Sciatic nerve (tissue), 2 donors: ENCODE results near the gene INKA1. TPM values are rescaled to one million over a fixed set of nuclear protein-coding genes. Genes with fewer than 3 reads are reported as not detected.

Experiments
- ATAC-seq: fragments of 200-7000 bp; cut with Tn5 transposase; one replicate; pipeline ENCODE4 v1.9.1; 2020; ENCODE audit warnings: mild to moderate bottlenecking, moderate library complexity
- DNase-seq: peaks from one replicate; pipeline ENCODE4 v3.0.0-alpha.2; 2020; ENCODE audit warnings: low spot score
- intact Hi-C: fragments of 100-400 bp; cut with DNase I; formaldehyde crosslinking; loops from one replicate; pipeline ENCODE4 v1.14.2; 2022
- total RNA-seq: library from RNA; stranded (reverse); fragmentation: NEBNext Ultra II Directional; extraction: Animal tissue kit (Norgen Biotek cat#: 25700); gene quantifications from one replicate; pipeline ENCODE4 v1.2.1, GENCODE V29; 2021
- donor health status: DM: no; HTN: no; CAD: no.
- donor health status: DM: no; HTN: no; CAD: no.

Gene INKA1
- total RNA-seq, 1 donor from 2014 or later: 7.3 TPM

DNA sequence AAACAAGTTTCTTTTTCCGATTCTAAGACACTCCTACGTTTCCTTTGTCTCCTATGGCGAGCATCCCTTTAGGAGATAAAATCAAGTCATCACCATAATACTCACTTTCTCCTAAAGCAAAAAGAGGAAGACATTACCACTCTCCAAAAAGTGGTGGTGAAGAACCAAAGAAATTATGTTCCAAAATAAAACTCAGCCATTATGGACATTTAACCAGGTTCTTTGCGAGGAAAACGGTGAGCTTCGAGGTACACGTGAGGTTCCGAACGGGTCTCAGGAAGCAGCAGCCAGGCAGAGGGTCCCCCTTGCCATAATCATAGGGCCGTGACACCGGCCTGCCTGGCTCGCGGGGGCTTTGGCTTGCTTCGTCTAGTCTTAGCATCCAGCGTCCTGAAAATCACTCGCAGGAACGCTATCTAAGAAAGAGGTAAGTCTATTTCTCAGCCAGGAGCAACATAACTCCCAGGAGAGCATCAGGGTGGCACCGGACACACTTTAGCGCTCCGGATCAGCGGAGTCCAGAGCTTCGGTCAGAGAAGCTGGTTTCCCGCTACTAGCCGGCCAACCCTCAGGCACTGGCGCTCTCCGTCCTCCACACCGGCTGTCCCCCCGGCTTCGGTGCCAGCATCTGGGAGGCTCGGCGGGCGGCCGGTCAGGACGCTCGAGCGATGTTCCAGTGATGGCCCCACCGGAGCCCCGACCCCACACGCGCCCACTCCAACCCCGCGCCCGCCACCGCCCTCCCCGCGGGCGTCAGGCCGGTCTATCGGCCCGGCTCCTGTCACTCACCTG is 17.3 kb upstream of the INKA1 start:
- ATAC-seq (no peak), DNase-seq (no peak)
- intact Hi-C loops: no loop called here

DNA sequence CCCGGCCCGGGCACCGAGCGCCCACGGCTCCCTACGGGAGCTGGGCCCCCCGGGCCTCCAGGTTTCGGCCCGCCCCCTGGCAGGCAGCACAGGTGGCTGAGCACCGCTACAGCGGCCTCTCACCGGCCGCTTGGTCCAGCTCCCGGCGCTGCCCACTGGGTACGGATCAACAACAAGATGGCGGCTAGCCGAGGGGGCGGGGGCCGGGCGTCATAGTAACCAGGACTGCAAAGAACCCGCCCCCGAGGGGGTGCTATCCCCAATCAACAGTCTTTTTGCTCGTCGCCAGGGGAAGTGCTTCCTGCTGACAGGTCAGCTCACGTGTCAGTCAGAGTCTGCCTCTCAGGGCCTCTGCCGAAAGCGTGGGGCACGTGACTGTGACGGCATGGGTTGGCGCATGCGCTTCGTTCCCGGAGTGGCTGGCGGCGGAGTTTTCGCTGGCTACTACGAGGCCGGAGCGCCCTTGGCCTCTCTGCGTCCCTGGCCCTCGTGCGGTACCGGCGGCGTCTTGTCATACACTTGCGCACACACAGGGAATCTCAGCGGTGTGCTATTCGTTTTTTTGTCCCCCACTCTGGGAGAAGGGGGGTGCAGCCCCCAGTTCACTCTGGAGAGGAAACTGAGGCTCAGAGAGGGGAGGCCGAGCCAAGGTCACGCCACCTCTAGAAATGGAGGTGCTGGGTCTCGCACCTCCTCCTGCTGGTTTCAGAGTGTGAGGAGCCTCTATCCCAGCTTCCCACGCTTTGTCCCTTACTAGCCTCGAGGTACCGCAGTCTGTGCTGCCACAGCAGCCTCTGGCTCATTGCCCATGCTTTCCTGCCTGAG is 16.5 kb upstream of the INKA1 start, which contains the start of gene IP6K1:
TSS of gene IP6K1 (minus strand) at position 186 of the 825 bp plus-strand sequence. CDS start 38,502 bp downstream, outside the sequence.
- ATAC-seq: peak; percentile 100
- DNase-seq: peak; percentile 100
- intact Hi-C loops: no loop called here

DNA sequence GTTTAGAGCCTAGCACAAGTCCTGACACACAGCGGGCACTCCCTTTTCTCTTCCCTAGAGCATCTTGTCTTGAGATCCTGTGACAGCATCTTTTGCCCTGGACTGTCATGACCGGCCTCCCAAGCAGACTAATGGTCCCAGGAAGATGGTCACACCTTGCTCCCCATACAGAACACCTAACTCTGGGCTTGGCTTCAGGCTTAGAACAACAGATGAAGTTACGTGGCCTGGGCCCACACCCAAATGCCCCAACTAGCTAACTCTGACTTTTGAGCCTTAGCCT is 15.9 kb upstream of the INKA1 start:
- no peak for ATAC-seq
- DNase-seq: no peak
- intact Hi-C loops: no loop called here

DNA sequence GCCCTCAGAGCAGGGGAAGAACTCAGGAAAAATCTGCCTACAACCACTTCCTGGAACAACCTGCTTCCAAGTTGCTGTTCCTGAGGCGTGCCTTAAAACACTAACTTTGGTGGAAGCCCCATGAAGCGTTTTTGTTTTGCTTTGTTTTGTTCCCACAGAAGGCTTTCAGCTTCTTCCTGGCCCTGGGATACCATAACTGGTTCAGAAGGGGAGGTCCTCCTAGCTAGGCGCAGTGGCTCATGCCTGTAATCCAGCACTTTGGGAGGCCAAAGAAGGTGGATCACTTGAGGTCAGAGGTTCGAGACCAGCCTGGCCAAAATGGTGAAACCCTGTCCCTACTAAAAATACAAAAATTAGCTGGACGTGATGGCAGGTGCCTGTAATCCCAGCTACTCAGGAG is 15.5 kb upstream of the INKA1 start:
- intact Hi-C loops: no loop called here
- ATAC-seq (no peak), DNase-seq (peak; percentile 31)

DNA sequence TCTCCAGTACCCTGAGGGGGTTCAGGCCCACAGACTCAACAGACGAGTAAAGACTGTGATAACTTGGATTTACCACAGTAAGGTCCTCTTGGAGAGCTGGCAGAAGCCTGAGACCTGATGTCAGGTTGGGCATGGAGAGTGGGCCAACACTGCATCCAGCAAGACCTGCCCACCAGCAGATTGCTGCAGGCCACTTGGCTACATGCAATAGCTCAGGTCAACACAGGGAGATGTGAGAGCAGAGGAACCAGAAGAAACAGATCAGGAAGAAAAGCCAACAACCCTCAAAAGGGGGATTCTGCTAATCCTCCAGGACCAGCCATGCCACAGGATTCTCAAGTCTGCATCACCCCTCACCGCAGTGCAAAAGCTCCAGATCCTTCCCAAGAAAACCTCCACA is 15.0 kb upstream of the INKA1 start:
- intact Hi-C loops: no loop called here
- DNase-seq (peak; percentile 32), ATAC-seq (no peak)

DNA sequence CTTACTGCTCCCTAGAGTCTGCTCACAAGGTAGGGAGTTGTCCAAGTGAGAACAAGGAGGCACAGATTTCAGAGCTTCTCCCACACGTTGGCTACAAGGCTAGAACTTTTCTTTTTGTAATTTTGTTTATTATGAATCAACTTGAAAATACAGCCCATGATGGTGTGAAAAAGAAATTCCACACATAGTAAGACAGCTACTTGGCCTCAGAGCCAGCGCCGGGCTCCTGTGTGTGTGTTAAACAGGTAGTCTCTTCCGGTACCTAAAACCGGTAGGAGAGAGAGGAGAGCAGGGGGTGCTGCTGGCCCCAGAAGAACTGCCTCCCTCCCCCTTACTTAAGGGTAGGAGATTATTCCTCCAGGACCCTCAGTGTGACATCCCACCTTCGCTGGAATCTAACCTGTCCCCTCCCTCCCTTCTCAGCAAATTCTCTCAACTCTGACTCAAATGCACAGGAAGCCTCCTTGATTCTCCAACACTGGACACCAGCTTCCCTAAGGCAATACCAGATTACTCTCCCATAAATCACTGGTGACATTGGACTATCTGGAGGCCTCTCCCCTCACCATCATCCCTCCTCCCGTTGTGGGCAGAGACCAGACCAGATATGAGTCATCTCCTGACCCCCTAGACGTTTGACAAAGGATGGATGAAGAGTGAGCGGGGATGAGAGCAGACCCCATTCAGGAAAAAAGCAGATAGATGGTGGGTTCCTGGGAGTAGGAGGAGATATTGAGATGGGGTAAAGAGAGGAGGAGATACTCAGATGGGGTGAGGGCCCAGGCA is 12.2 kb upstream of the INKA1 start:
- intact Hi-C loops: no loop called here
- DNase-seq: peak; percentile 19
- ATAC-seq: no peak

DNA sequence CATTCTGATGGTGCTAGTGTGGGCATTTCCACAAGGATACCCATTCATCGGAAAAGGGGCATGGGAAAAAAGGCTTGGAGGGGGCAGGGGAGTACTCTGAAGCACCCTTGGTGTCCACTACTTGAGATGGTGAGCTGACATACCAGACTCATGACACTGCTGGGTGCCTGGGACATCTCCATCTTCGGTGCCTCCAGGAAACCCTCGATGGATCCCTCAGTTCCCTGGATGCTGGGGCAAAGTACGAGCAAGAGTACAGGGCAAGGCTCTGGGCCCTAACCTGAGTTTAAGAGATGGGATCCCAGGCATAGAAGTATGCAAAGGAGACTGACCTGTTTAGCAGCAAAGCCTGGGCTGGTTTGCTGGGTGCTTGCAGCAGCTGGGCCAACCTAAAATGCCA is 11.5 kb upstream of the INKA1 start:
- intact Hi-C loops: no loop called here
- ATAC-seq (no peak), DNase-seq (peak; percentile 25)

DNA sequence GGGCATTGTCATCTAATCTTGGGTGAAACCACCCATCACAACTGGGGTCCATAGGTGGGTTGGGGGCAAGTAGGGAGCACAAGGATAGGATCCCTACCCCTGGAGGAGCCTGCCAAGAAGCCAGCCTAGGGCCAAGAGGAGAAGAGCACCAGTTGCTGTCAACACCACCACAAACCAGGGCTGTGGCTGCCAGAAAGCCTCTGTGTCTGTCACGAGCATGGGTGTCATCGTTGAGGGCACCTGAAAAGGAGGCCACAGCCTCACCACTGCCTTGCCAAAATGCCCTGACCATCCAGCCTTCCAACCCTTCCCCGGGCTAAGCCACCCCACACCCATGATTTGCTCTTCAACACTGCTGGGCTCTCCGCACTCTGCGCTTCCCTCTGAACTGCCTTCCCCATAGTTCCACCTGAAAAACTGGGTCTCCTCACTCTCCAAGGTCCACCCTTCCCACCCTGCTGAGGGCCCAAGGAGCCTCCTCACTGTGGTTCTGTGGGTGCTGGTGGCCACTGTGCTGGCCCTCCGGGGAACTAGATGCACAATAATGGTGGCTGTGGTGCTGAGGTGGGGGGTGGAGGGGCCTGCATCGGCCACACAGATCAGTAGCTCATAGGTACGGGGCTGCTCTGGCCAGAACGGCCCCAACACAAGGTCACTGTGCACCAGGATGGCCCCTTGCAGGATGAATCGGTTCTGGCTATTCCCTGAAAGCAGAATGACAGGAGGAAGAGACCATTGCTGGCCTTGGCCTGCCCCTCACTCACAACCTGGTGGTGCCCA is 10.5 kb upstream of the INKA1 start:
- ATAC-seq (no peak), DNase-seq (peak; percentile 41)
- intact Hi-C loops: no loop called here

DNA sequence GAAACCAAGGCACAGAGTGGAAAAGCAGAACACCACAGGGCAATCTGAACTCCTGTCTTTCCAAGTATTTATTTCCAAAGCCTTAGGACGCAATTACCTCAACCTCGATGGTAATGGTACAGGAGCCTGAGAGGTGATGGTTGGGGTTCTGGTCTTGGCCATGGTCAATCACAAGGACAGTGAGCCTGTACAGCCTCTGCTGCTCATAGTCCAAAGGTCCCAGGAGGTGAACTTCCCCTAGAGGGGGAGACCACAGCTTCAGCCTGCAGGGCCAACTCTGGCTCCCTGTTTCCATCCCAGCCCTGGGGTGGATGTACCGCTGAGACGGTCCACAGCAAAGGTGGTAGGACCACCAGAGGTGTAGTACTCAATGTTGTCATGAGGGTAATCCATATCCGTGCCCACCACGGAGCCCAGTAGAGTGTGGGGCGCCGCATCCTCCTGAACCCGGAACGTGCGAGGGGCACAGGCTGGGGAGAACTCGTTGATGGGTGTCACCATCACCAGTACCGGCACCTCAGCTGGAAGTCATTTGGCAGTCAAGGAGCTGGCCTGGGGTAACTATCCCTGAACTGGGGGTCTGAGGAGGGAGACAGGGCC is 9.5 kb upstream of the INKA1 start:
- DNase-seq (peak; percentile 52), ATAC-seq (no peak)
- intact Hi-C loops: no loop called here

DNA sequence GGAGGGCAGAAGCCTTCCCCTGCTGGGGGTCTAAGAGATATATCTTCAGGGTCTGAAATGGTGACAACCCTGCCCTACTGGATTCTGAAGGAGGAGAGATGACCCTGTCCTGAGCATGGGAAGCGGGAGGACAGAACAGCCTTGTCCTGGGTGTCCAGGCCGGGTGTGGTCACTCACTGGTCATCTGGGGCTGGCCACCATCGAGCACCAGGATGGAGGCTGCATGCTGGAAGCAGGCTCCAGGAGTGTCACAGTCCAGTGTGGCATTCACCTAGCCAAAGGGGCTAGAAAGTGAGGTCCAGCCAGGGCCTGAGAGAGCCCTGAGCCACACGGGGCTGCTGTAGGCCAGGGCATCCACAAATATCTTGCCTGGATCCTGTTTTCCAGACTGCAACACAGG is 8.6 kb upstream of the INKA1 start:
- intact Hi-C loops: no loop called here
- no peak for ATAC-seq
- no peak for DNase-seq

DNA sequence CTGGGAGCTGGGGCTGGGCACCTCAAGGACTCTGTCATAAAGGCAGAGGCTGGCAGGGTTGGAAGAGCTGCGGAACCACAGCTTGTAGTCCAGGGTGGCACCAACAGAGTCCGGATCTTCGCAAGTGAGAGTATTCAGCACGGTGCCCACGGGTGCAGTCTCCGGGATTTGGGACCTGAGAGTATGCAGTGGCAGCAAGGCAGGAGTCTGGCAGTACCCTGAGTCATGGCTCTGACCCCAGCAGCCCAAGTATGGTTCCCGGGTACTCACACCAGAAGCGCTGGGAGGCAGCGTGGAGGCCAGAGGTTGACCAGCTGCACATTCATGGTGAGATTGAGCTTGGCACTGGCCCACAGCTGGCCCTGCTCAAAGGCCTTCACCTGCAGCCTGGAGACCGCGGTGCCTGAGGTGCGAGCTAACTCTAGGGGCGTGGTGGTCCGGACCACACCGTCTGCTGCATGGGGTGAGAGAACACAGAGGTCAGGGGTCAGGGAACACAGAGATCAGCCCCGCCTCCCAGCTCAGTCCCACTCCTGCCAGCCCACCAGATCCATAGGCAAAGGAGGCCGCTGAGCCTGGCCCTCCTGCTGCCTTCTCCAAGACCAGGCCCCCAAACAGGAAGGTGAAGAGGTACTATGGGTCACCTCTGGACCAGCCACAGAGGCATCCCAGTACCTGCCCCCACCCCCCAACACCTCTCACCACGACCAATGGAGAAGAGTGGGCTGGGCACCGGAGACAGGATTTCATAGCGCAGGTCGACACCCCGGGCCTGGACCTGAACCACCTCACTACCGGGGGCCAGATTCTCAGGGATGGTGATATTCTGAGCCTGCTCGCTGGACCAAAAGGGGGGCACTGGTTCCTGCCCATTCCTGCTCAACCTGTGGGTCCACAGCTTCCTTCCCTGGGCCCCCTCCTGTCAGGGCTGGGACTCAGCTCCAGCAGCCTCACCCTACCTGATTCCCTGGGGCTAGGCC is 7.8 kb upstream of the INKA1 start:
- DNase-seq: no peak
- no peak for ATAC-seq
- intact Hi-C loops: loop anchor here (1.0 kb wide), 1 partner anchor 64 kb away; no protein-coding TSS in a partner anchor

DNA sequence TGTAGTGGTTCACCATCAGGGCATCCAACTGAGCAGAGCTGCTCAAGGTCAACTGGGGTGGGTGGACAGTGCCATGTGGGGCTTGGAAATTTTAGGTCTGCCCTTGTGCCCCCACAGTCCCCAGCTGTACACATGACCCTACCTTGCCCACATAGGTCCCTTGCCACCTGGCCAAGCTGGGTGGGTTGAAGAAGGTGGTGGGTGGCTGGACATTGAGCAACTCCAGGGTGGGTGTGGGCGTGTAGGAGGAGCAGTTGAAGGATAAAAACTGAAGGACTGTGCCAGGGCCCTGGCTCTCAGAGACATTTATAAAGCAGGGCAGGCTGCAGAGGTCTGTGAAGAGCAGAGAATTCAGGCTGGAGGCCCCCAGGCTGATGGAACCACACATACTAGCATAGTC is 4.0 kb upstream of the INKA1 start:
- no peak for DNase-seq
- intact Hi-C loops: no loop called here
- ATAC-seq: no peak

DNA sequence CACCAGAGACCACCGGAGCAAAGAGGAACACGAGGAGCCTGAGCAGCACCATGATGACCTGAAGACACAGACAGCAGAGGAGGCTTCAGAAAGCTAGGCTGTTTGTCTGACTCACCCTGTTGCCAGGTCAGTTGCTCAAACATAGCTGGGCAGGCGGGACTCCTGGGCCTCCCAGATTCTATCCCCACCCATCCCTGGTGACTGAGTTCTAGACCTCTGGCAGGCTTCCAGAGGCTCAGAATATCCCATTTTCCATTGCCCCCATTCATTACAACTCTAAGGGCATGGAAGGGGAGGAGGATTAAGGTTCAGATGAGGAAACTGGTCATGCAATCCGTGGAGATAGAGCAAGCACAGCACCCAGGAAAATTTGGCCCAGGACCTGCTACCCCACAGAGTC is 3.3 kb upstream of the INKA1 start, which contains the start of gene CDHR4:
TSS of gene CDHR4 (minus strand) at position 113 of the 400 bp plus-strand sequence. CDS start at position 52, 61 bp downstream.
- DNase-seq (no peak), ATAC-seq (peak; percentile 21)
- intact Hi-C loops: no loop called here

DNA sequence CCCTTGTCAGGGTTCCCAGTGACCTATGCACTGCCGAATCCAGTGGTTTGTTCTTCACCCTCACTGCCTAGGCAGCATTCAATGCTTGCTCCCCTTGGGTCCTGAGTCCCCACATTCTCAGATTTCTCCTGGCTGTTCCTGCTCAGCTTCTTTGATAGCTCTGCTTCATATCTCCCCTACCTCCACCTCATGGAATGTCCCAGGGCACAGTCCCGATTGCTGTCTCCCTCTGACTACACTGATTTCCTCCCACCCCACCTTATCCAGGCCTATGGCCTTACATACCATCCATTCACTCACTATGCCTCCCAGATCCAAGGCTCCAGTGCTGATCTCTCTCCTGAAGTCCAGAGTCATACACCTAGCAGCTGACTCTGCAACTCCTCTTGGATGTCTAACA is 1.9 kb upstream of the INKA1 start:
- no peak for DNase-seq
- ATAC-seq: no peak
- intact Hi-C loops: no loop called here

DNA sequence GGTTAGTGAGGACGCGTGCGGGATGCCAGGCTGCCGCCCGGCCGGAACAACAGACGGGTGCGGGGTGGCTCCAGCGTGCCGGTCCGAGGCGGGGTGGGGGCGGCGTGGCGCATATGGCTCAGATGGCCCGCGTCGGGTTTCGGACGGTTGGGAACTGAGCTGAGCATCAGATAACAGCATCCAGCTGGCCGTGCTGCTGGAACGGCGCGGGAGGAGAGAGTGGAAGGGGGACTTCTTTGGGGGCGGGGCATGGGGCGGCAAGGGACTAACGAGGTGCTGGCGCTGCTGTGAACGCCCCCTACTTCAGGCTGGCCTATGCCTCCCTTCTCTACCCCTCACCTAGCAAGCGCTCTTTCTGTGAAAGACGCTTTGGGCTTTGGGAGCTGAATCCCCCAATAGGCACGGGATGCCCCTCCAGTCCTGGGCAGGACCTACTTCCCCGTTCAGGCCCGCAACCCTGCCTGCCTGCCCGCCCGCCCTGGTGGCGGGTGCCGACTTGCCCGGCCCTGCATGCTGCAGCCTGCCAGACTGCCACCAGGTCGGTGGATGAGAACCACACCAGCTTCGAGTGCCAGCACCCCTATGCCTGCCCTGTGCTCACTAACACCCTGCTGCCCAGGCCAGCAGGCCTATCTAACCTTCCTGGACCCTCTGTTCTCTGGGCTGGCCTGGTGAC is 542 bp downstream of the INKA1 start:
- intact Hi-C loops: no loop called here
- ATAC-seq (peak; percentile 0), DNase-seq (peak; percentile 75)

DNA sequence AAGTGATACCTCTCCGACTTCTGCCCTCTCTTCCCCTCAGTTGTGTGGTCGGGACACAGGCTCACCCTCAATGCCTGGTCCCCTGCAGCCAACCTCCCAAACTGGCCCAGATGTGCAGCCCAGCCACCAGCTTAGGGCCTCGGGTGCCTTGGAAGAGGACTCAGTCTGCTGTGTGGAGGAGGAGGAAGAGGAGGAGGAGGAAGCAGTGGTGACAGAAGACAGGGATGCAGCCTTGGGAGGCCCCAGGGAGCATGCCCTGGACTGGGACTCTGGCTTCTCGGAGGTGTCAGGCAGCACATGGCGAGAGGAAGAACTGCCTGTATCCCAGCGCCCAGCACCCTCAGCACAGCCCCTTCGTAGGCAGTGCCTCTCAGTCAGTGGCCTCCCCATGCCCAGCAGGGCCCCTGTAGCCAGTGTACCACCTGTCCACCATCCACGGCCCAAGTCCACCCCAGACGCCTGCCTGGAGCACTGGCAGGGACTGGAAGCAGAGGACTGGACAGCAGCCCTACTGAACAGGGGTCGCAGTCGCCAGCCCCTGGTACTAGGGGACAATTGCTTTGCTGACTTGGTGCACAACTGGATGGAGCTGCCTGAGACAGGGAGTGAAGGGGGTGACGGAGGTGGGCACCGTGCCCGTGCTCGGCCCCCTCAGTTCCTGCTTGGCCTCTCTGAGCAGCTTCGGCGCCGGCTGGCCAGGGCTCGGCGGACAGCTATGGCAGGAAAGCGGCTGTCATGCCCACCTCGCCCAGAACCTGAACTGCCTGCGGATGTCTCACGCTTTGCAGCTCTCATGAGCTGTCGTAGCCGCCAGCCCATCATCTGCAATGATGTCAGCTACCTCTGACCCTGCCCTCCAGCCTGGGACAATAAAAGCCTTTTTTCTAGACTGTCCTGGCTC is 1.3 kb downstream of the INKA1 start:
- DNase-seq (no peak), ATAC-seq (no peak)
- intact Hi-C loops: no loop called here
